Measurements from ENCODE around the gene SNAP29.

Gene SNAP29

DNA sequence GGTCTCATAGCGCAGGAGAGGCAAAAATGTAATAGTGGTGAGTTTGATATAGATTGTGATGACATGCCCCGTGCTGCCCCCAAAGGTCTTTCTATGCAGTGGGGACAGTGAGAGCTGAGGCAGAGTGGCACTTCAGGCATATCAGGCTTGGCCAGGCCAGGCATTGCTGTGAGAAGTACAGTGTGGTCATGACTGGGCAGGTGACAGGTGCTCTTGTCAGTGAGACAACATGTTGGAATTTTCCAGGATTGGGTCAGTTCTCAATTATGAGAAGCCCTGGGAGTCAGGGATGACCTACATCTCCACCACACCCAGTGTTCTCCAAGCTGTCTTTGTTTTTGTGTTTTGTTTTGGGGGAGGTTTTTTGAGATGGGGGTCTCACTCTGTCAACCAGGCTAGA lies 3.7 kb downstream of the SNAP29 start (continued):
- TF ChIP-seq ZNF274 (IDR thresholded peaks at IDR 0.05; ENCODE audit: low read length) (no peak), ZNF274 (tag by site-specific recombination; IDR thresholded peaks at IDR 0.05; ENCODE audit: borderline replicate concordance) (no peak), ZNF548 (tag by site-specific recombination; IDR thresholded peaks at IDR 0.05) (no peak)

GRCh38 chr22:20863366-20863765 lies 4.6 kb downstream of the SNAP29 start:
- CTCF ChIA-PET = interaction anchor here (0.6 to 2.1 kb wide), 3 partner anchors 17 to 124 kb away, joined by 3 to 8 read pairs (median 5); no protein-coding TSS in a partner anchor
- TF ChIP-seq ZNF132 (tag by site-specific recombination; IDR thresholded peaks at IDR 0.05; ENCODE audit: borderline replicate concordance) = no peak
- no peak for TF ChIP-seq ZNF266 (tag by site-specific recombination; IDR thresholded peaks at IDR 0.05; ENCODE audit: low read depth)
- no peak for TF ChIP-seq ZFHX2 (tag by site-specific recombination; conservative IDR thresholded peaks at IDR 0.05)
- TF ChIP-seq ZNF596 (tag by site-specific recombination; IDR thresholded peaks at IDR 0.05) = no peak
- TF ChIP-seq ZNF366 (tag by site-specific recombination; conservative IDR thresholded peaks at IDR 0.05) = no peak
- no peak for TF ChIP-seq SP7 (tag by site-specific recombination; IDR thresholded peaks at IDR 0.05)
- TF ChIP-seq REST (tag by site-specific recombination; IDR thresholded peaks at IDR 0.05) = no peak
- no peak for TF ChIP-seq ZNF184 (tag by site-specific recombination; IDR thresholded peaks at IDR 0.05)
- TF ChIP-seq ZBTB6 (tag by site-specific recombination; IDR thresholded peaks at IDR 0.05) = no peak
- no peak for TF ChIP-seq KLF1 (tag by site-specific recombination; IDR thresholded peaks at IDR 0.05)
- TF ChIP-seq ZNF768 (tag by site-specific recombination; IDR thresholded peaks at IDR 0.05) = no peak
- no peak for TF ChIP-seq ZNF510 (tag by site-specific recombination; IDR thresholded peaks at IDR 0.05; ENCODE audit: insufficient replicate concordance)
- TF ChIP-seq ZNF2 (tag by site-specific recombination; IDR thresholded peaks at IDR 0.05) = no peak
- TF ChIP-seq KLF9 (tag by site-specific recombination; IDR thresholded peaks at IDR 0.05; ENCODE audit: low read depth) = no peak
- Histone ChIP-seq H3K27ac (ENCODE audit: extremely low read depth, low read depth, low read length) (no peak overlapping the region), H3K4me1 (ENCODE audit: control insufficient read depth, insufficient read depth, low read length) (no peaks in the 10 kb centered on the region), H3K36me3 (ENCODE audit: control insufficient read depth in 2 of 2, insufficient read depth in 1 of 2, low read length in 2 of 2) (peaks cover 0 to 51% of the 10 kb centered on the region in 2 experiments; a peak in 1 of 3 replicates), H3K9me3 (ENCODE audit: control insufficient read depth, insufficient read depth, low read depth, low read length) (no peaks in the 10 kb centered on the region), H3K4me3 (ENCODE audit: low read depth, low read length) (no peak overlapping the region)
- POLR2A ChIA-PET = interaction anchor here (1.0 kb wide), 1 partner anchor 14 kb away, joined by 3 read pairs; no protein-coding TSS in a partner anchor

DNA sequence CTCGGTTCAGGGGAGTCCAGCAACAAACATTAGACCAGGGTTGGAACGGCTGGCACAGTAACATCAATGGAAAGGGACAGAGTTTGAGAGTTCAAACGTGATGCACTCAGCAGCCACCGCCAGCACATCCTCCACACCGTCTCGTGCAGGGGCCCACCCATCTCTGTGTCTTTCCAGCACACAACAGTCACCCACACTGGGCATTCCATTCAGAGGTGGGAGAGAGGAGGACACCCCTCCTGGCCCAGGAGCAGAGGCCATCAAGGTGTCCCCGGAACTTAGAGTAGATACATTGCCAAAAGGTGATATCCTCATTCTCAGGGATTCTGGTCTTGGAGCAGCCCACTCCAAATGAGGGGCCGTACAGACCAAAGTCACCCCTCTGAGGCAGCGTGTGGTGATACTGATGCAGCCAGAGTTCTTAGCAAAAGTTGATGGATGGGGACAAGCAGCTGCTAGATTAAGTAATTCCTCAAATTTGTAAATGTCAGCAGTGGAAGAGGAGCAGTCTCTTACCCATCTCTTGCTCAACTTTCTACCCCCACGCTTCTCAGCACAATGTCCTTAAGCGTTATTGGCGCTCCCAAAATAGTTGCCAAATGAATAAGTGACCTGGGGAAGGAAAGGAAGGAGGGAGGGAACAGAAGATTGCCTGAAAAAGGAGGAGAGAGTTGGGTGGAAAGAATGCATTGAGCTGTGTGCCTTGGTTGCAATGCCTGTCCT lies 5.5 kb downstream of the SNAP29 start:
- ChIA-PET POLR2A (interaction anchor here (1.0 kb wide), 1 partner anchor 13 kb away, joined by 3 read pairs; no protein-coding TSS in a partner anchor), CTCF (interaction anchor here (0.6 to 4.6 kb wide), 5 partner anchors 21 to 125 kb away, joined by 3 to 31 read pairs (median 6); no protein-coding TSS in a partner anchor)
- TF ChIP-seq ZNF670 (tag by site-specific recombination; IDR thresholded peaks at IDR 0.05; ENCODE audit: low read depth) = no peak
- TF ChIP-seq ZNF701 (tag by site-specific recombination; IDR thresholded peaks at IDR 0.05) = no peak
- no peak for TF ChIP-seq SP7 (tag by site-specific recombination; IDR thresholded peaks at IDR 0.05)
- no peak for TF ChIP-seq FEZF1 (tag by site-specific recombination; IDR thresholded peaks at IDR 0.05)
- TF ChIP-seq, protein P1, sequence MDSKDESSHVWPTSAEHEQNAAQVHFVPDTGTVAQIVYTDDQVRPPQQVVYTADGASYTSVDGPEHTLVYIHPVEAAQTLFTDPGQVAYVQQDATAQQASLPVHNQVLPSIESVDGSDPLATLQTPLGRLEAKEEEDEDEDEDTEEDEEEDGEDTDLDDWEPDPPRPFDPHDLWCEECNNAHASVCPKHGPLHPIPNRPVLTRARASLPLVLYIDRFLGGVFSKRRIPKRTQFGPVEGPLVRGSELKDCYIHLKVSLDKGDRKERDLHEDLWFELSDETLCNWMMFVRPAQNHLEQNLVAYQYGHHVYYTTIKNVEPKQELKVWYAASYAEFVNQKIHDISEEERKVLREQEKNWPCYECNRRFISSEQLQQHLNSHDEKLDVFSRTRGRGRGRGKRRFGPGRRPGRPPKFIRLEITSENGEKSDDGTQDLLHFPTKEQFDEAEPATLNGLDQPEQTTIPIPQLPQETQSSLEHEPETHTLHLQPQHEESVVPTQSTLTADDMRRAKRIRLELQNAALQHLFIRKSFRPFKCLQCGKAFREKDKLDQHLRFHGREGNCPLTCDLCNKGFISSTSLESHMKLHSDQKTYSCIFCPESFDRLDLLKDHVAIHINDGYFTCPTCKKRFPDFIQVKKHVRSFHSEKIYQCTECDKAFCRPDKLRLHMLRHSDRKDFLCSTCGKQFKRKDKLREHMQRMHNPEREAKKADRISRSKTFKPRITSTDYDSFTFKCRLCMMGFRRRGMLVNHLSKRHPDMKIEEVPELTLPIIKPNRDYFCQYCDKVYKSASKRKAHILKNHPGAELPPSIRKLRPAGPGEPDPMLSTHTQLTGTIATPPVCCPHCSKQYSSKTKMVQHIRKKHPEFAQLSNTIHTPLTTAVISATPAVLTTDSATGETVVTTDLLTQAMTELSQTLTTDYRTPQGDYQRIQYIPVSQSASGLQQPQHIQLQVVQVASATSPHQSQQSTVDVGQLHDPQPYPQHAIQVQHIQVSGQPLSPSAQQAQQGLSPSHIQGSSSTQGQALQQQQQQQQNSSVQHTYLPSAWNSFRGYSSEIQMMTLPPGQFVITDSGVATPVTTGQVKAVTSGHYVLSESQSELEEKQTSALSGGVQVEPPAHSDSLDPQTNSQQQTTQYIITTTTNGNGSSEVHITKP (tag by site-specific recombination; IDR thresholded peaks at IDR 0.05) = no peak
- no peak for TF ChIP-seq ZNF132 (tag by site-specific recombination; IDR thresholded peaks at IDR 0.05; ENCODE audit: borderline replicate concordance)
- TF ChIP-seq ZNF544 (tag by site-specific recombination; IDR thresholded peaks at IDR 0.05) = no peak
- no peak for TF ChIP-seq ZNF416 (tag by site-specific recombination; IDR thresholded peaks at IDR 0.05)
- no peak for TF ChIP-seq ZNF146 (tag by site-specific recombination; IDR thresholded peaks at IDR 0.05)

More for the DNA sequence above, 5.5 kb downstream of the SNAP29 start:
- Histone ChIP-seq H3K27ac (ENCODE audit: extremely low read depth, low read depth, low read length) (no peak overlapping the region), H3K36me3 (ENCODE audit: control insufficient read depth in 2 of 2, insufficient read depth in 1 of 2, low read length in 2 of 2) (peaks cover 0 to 54% of the 10 kb centered on the region in 2 experiments; a peak in 1 of 3 replicates), H3K4me3 (ENCODE audit: low read depth, low read length) (no peak overlapping the region), H3K9me3 (ENCODE audit: control insufficient read depth, insufficient read depth, low read depth, low read length) (no peaks in the 10 kb centered on the region), H3K4me1 (ENCODE audit: control insufficient read depth, insufficient read depth, low read length) (no peaks in the 10 kb centered on the region)
